ENCODE results near the gene GPHN. TPM values are rescaled to one million over a fixed set of nuclear protein-coding genes. Genes with fewer than 3 reads are reported as not detected.

GPHN gene
- total RNA-seq, 1 experiment from 2014 or later = 18.1 TPM

- no peak overlapping the region for H3K27ac Mint-ChIP-seq
- POLR2A ChIA-PET = interaction anchor here (1.0 kb wide), 1 partner anchor 19 kb away, joined by 3 read pairs; the partner anchor contains the start of gene PALS1
- no peak overlapping the region for H3K4me3 Mint-ChIP-seq
- CTCF ChIA-PET = interaction anchor here (1.0 kb wide), 1 partner anchor 64 kb away, joined by 3 read pairs; no protein-coding TSS in a partner anchor
- DNase-seq (ENCODE audit: low spot score) (no peak), ATAC-seq (no peak)
- TF ChIP-seq, protein P1, sequence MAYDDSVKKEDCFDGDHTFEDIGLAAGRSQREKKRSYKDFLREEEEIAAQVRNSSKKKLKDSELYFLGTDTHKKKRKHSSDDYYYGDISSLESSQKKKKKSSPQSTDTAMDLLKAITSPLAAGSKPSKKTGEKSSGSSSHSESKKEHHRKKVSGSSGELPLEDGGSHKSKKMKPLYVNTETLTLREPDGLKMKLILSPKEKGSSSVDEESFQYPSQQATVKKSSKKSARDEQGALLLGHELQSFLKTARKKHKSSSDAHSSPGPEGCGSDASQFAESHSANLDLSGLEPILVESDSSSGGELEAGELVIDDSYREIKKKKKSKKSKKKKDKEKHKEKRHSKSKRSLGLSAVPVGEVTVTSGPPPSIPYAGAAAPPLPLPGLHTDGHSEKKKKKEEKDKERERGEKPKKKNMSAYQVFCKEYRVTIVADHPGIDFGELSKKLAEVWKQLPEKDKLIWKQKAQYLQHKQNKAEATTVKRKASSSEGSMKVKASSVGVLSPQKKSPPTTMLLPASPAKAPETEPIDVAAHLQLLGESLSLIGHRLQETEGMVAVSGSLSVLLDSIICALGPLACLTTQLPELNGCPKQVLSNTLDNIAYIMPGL (CRISPR knock-in tag; IDR thresholded peaks at IDR 0.05) = no peak
- no peak for TF ChIP-seq ZNF219 (CRISPR knock-in tag; IDR thresholded peaks at IDR 0.05; ENCODE audit: borderline replicate concordance)
- TF ChIP-seq NR3C1 (CRISPR knock-in tag; conservative IDR thresholded peaks at IDR 0.05; ENCODE audit: low read depth) = no peak
- TF ChIP-seq RORB (CRISPR knock-in tag; IDR thresholded peaks at IDR 0.05) = no peak
- no peak for TF ChIP-seq ZSCAN18 (CRISPR knock-in tag; IDR thresholded peaks at IDR 0.05)
- TF ChIP-seq, protein P2, sequence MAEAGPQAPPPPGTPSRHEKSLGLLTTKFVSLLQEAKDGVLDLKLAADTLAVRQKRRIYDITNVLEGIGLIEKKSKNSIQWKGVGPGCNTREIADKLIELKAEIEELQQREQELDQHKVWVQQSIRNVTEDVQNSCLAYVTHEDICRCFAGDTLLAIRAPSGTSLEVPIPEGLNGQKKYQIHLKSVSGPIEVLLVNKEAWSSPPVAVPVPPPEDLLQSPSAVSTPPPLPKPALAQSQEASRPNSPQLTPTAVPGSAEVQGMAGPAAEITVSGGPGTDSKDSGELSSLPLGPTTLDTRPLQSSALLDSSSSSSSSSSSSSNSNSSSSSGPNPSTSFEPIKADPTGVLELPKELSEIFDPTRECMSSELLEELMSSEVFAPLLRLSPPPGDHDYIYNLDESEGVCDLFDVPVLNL (CRISPR knock-in tag; IDR thresholded peaks at IDR 0.05; ENCODE audit: borderline replicate concordance, low read depth) = no peak
- TF ChIP-seq, protein P3, sequence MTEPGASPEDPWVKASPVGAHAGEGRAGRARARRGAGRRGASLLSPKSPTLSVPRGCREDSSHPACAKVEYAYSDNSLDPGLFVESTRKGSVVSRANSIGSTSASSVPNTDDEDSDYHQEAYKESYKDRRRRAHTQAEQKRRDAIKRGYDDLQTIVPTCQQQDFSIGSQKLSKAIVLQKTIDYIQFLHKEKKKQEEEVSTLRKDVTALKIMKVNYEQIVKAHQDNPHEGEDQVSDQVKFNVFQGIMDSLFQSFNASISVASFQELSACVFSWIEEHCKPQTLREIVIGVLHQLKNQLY (CRISPR knock-in tag; IDR thresholded peaks at IDR 0.05) = no peak
- TF ChIP-seq, protein P4, sequence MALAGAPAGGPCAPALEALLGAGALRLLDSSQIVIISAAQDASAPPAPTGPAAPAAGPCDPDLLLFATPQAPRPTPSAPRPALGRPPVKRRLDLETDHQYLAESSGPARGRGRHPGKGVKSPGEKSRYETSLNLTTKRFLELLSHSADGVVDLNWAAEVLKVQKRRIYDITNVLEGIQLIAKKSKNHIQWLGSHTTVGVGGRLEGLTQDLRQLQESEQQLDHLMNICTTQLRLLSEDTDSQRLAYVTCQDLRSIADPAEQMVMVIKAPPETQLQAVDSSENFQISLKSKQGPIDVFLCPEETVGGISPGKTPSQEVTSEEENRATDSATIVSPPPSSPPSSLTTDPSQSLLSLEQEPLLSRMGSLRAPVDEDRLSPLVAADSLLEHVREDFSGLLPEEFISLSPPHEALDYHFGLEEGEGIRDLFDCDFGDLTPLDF (CRISPR knock-in tag; IDR thresholded peaks at IDR 0.05) = no peak
- TF ChIP-seq NFATC4 (CRISPR knock-in tag; IDR thresholded peaks at IDR 0.05) = no peak
- no peak for TF ChIP-seq TCF7 (CRISPR knock-in tag; IDR thresholded peaks at IDR 0.05; ENCODE audit: low read depth)
- no peak for TF ChIP-seq CBFB (CRISPR knock-in tag; IDR thresholded peaks at IDR 0.05; ENCODE audit: low read depth)
- no peak for TF ChIP-seq ATF1 (CRISPR knock-in tag; IDR thresholded peaks at IDR 0.05)
- no peak for TF ChIP-seq ZNF425 (CRISPR knock-in tag; conservative IDR thresholded peaks at IDR 0.05)
- TF ChIP-seq, protein P5, sequence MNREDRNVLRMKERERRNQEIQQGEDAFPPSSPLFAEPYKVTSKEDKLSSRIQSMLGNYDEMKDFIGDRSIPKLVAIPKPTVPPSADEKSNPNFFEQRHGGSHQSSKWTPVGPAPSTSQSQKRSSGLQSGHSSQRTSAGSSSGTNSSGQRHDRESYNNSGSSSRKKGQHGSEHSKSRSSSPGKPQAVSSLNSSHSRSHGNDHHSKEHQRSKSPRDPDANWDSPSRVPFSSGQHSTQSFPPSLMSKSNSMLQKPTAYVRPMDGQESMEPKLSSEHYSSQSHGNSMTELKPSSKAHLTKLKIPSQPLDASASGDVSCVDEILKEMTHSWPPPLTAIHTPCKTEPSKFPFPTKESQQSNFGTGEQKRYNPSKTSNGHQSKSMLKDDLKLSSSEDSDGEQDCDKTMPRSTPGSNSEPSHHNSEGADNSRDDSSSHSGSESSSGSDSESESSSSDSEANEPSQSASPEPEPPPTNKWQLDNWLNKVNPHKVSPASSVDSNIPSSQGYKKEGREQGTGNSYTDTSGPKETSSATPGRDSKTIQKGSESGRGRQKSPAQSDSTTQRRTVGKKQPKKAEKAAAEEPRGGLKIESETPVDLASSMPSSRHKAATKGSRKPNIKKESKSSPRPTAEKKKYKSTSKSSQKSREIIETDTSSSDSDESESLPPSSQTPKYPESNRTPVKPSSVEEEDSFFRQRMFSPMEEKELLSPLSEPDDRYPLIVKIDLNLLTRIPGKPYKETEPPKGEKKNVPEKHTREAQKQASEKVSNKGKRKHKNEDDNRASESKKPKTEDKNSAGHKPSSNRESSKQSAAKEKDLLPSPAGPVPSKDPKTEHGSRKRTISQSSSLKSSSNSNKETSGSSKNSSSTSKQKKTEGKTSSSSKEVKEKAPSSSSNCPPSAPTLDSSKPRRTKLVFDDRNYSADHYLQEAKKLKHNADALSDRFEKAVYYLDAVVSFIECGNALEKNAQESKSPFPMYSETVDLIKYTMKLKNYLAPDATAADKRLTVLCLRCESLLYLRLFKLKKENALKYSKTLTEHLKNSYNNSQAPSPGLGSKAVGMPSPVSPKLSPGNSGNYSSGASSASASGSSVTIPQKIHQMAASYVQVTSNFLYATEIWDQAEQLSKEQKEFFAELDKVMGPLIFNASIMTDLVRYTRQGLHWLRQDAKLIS (CRISPR knock-in tag; IDR thresholded peaks at IDR 0.05; ENCODE audit: borderline replicate concordance) = no peak
- TF ChIP-seq SP1 (CRISPR knock-in tag; conservative IDR thresholded peaks at IDR 0.05) = no peak
- no peaks in the 10 kb centered on the region for H3K9me3 Mint-ChIP-seq
- no peaks in the 10 kb centered on the region; the same call in 1 of the 2 replicates for H3K27me3 Mint-ChIP-seq (ENCODE audit: low read depth)
- no peaks in the 10 kb centered on the region for H3K4me1 Mint-ChIP-seq
- no peaks in the 10 kb centered on the region for H3K36me3 Mint-ChIP-seq
Observed at GRCh38 chr14:67221982-67222328, 714.0 kb downstream of the GPHN start.
